H1 (cell line): ENCODE results near the gene TXNRD2. TPM values are rescaled to one million over a fixed set of nuclear protein-coding genes. Genes with fewer than 3 reads are reported as not detected.

Experiments used
- CTCF ChIA-PET: fragments of 300-600 bp; sonication (Branson Sonifier 250); formaldehyde crosslinking; loops from one replicate; lab custom pipeline; 2021; ENCODE audit not compliant: partially characterized antibody; lab: Charles Lee
- POLR2A ChIA-PET: fragments of 300-600 bp; sonication (Branson Sonifier 250); formaldehyde crosslinking; loops from one replicate; lab custom pipeline; 2021; ENCODE audit warnings: inconsistent platforms; ENCODE audit not compliant: partially characterized antibody; lab: Charles Lee
- DNase-seq, 2 experiments: peaks; one replicate each; pipeline versions ENCODE4 v3.0.0 to v3.0.0-alpha.2; 2010 to 2022; ENCODE audit warnings: low spot score in 2 of 2, low read depth in 1 of 2, mixed read lengths in 1 of 2
- FAIRE-seq: peaks from 2 replicates; lab custom pipeline; 2011; peaks lifted over from hg19 to GRCh38; lab: Jason Lieb, UNC
- H2AFZ ChIP-seq: 2 replicates; pipeline ENCODE4 v1.8.1; 2012; ENCODE audit warnings: low read length, inconsistent platforms
- H2AK5ac ChIP-seq: 2 replicates; pipeline ENCODE4 v1.6.1; 2013; ENCODE audit warnings: low read depth, low read length
- H2BK120ac ChIP-seq: replicated peaks from 2 replicates; pipeline ENCODE3; 2013; ENCODE audit warnings: low read depth, low read length, inconsistent platforms
- H2BK12ac ChIP-seq: 2 replicates; pipeline ENCODE4 v1.6.1; 2013; ENCODE audit warnings: low read depth, low read length
- H2BK15ac ChIP-seq: 2 replicates; pipeline ENCODE4 v1.6.1; 2013; ENCODE audit warnings: low read length
- H2BK20ac ChIP-seq: 2 replicates; pipeline ENCODE4 v1.6.1; 2013; ENCODE audit warnings: low read length
- H2BK5ac ChIP-seq: 2 replicates; pipeline ENCODE4 v1.6.1; 2013; ENCODE audit warnings: low read depth, low read length
- H3K14ac ChIP-seq: 2 replicates; pipeline ENCODE4 v1.6.1; 2013; ENCODE audit warnings: inconsistent platforms; ENCODE audit not compliant: insufficient read length
- H3K18ac ChIP-seq: 2 replicates; pipeline ENCODE4 v1.6.1; 2013; ENCODE audit warnings: low read length; ENCODE audit errors: extremely low read depth
- H3K23ac ChIP-seq: 2 replicates; pipeline ENCODE4 v1.6.1; 2013; ENCODE audit warnings: inconsistent platforms; ENCODE audit not compliant: insufficient read length
- H3K23me2 ChIP-seq: 2 replicates; pipeline ENCODE4 v1.6.1; 2013; ENCODE audit warnings: low read depth, low read length
- H3K27ac ChIP-seq: 2 replicates; pipeline ENCODE4 v1.6.1; 2011; ENCODE audit warnings: low read depth, low read length, inconsistent platforms
- H3K27me3 ChIP-seq, 4 experiments: replicated peaks in 1 of 4; 1 replicate in 1 of 4; 2 replicates in 3 of 4; pipeline versions ENCODE4 v1.6.1 to v1.8.1; 2011 to 2013; ENCODE audit warnings: low read length in 3 of 4, mild to moderate bottlenecking in 3 of 4, inconsistent platforms in 2 of 4, mixed read lengths in 2 of 4, moderate library complexity in 1 of 4; ENCODE audit not compliant: control insufficient read depth in 3 of 4, insufficient read depth in 3 of 4; ENCODE audit errors: extremely low read depth in 1 of 4
- H3K36me3 ChIP-seq, 4 experiments: 2 replicates each; pipeline versions ENCODE4 v1.6.1 to v1.8.1; 2011 to 2013; ENCODE audit warnings: mild to moderate bottlenecking in 4 of 4, low read length in 3 of 4, moderate library complexity in 2 of 4, control low read depth in 1 of 4, inconsistent platforms in 1 of 4; ENCODE audit not compliant: insufficient read depth in 4 of 4, control insufficient read depth in 2 of 4
- H3K4ac ChIP-seq: replicated peaks from 2 replicates; pipeline ENCODE3; 2013; ENCODE audit warnings: low read length, low read depth, mixed read lengths, inconsistent platforms; ENCODE audit not compliant: insufficient read length
- H3K4me1 ChIP-seq, 4 experiments: replicated peaks in 1 of 4; 1 replicate in 1 of 4; 2 replicates in 3 of 4; pipeline versions ENCODE4 v1.6.1 to v1.8.1; 2011 to 2013; ENCODE audit warnings: low read length in 3 of 4, inconsistent platforms in 2 of 4, mixed read lengths in 1 of 4; ENCODE audit not compliant: insufficient read depth in 4 of 4, control insufficient read depth in 3 of 4
- H3K4me2 ChIP-seq, 2 experiments: 2 replicates each; pipeline versions ENCODE4 v1.6.1 to v1.8.1; 2011 to 2013; ENCODE audit warnings: low read depth in 2 of 2, low read length in 2 of 2, control low read depth in 1 of 2, inconsistent platforms in 1 of 2, mild to moderate bottlenecking in 1 of 2; ENCODE audit not compliant: insufficient read depth in 1 of 2
- H3K4me3 ChIP-seq, 4 experiments: fragments of 200-600, 300-600 bp in 1 of 4; sonication (generic), shearing (Covaris generic), sonication (Bioruptor Twin) in 1 of 4; 2 replicates each; pipeline versions ENCODE4 v1.5.1 to v1.8.1; 2011 to 2016; ENCODE audit warnings: low read length in 4 of 4, low read depth in 3 of 4, control low read depth in 2 of 4, inconsistent platforms in 2 of 4, mild to moderate bottlenecking in 2 of 4, mixed read lengths in 1 of 4, moderate library complexity in 1 of 4; ENCODE audit not compliant: insufficient read depth in 2 of 4; ENCODE audit errors: extremely low read depth in 1 of 4
- H3K56ac ChIP-seq: replicated peaks from 2 replicates; pipeline ENCODE3; 2013; ENCODE audit warnings: low read depth, mild to moderate bottlenecking, mixed read lengths, low read length, inconsistent platforms; ENCODE audit not compliant: insufficient read length
- H3K79me1 ChIP-seq: 2 replicates; pipeline ENCODE4 v1.6.1; 2013; ENCODE audit warnings: low read depth, low read length, control low read depth
- H3K79me2 ChIP-seq, 2 experiments: 2 replicates each; pipeline versions ENCODE4 v1.6.1 to v1.8.1; 2012 to 2013; ENCODE audit warnings: low read length in 2 of 2, mild to moderate bottlenecking in 2 of 2, inconsistent platforms in 1 of 2; ENCODE audit not compliant: insufficient read depth in 2 of 2, control insufficient read depth in 1 of 2
- H3K9ac ChIP-seq, 4 experiments: replicated peaks in 1 of 4; 1 replicate in 1 of 4; 2 replicates in 3 of 4; pipeline versions ENCODE4 v1.6.1 to v1.8.1; 2011 to 2013; ENCODE audit warnings: low read depth in 3 of 4, low read length in 3 of 4, control low read depth in 2 of 4, mild to moderate bottlenecking in 2 of 4, moderate library complexity in 2 of 4, inconsistent platforms in 1 of 4; ENCODE audit errors: extremely low read depth in 1 of 4
- H3K9me3 ChIP-seq, 2 experiments: 2 replicates each; pipeline versions ENCODE4 v1.6.1 to v1.8.1; 2012 to 2013; ENCODE audit warnings: mild to moderate bottlenecking in 2 of 2, moderate library complexity in 2 of 2, control low read depth in 1 of 2, inconsistent platforms in 1 of 2, low read depth in 1 of 2, low read length in 1 of 2, mixed read lengths in 1 of 2; ENCODE audit not compliant: insufficient read depth in 2 of 2
- H4K20me1 ChIP-seq, 2 experiments: replicated peaks in 1 of 2; 2 replicates each; pipeline versions ENCODE3 to v1.8.1; 2011 to 2013; ENCODE audit warnings: inconsistent platforms in 2 of 2, low read length in 2 of 2, mild to moderate bottlenecking in 1 of 2; ENCODE audit not compliant: insufficient read depth in 2 of 2, control insufficient read depth in 1 of 2
- H4K5ac ChIP-seq: 2 replicates; pipeline ENCODE4 v1.6.1; 2013; ENCODE audit warnings: low read length, low read depth, mixed read lengths, inconsistent platforms; ENCODE audit not compliant: insufficient read length
- H4K8ac ChIP-seq: 2 replicates; pipeline ENCODE4 v1.8.0; 2013; ENCODE audit warnings: mild to moderate bottlenecking, moderate library complexity, low read length, inconsistent platforms; ENCODE audit not compliant: insufficient read depth; ENCODE audit errors: extremely low read depth
- H4K91ac ChIP-seq: replicated peaks from 2 replicates; pipeline ENCODE3; 2013; ENCODE audit warnings: low read length, mixed read lengths, inconsistent platforms; ENCODE audit not compliant: insufficient read length
- ASH2L ChIP-seq: fragments of 200-600, 300-600 bp; sonication (generic); IDR thresholded peaks from one replicate; pipeline ENCODE4 v1.7.1; 2017; ENCODE audit warnings: low read length
- CTCF ChIP-seq, 3 experiments: IDR thresholded peaks; 1 replicate in 2 of 3; 2 replicates in 1 of 3; pipeline versions ENCODE4 v1.5.1 to v1.6.1; 2011; ENCODE audit warnings: low read length in 3 of 3, mild to moderate bottlenecking in 3 of 3, inconsistent platforms in 2 of 3, low read depth in 1 of 3, moderate library complexity in 1 of 3; ENCODE audit not compliant: insufficient read depth in 1 of 3; ENCODE audit errors: control extremely low read depth in 1 of 3
- EP300 ChIP-seq, 2 experiments: IDR thresholded peaks; 1 replicate in 1 of 2; 2 replicates in 1 of 2; pipeline ENCODE4 v1.6.1; 2011 to 2012; ENCODE audit warnings: low read depth in 2 of 2, low read length in 2 of 2, mild to moderate bottlenecking in 2 of 2, borderline replicate concordance in 1 of 2, inconsistent platforms in 1 of 2, moderate library complexity in 1 of 2
- GABPA ChIP-seq: IDR thresholded peaks from 2 replicates; pipeline ENCODE4 v1.6.1; 2011; ENCODE audit warnings: mild to moderate bottlenecking, low read length, moderate library complexity, borderline replicate concordance; ENCODE audit not compliant: insufficient read depth
- KDM5A ChIP-seq: fragments of 200-600 bp; IDR thresholded peaks from 2 replicates; pipeline ENCODE4 v1.7.1; 2012; ENCODE audit warnings: mild to moderate bottlenecking, low read length, inconsistent platforms, mixed read lengths
- POLR2A ChIP-seq, 2 experiments: IDR thresholded peaks; 1 replicate in 1 of 2; 2 replicates in 1 of 2; pipeline ENCODE4 v1.6.1; 2011; ENCODE audit warnings: low read depth in 2 of 2, low read length in 2 of 2, mild to moderate bottlenecking in 2 of 2; ENCODE audit errors: control extremely low read depth in 1 of 2
- SIX5 ChIP-seq: IDR thresholded peaks from 2 replicates; pipeline ENCODE4 v1.6.1; 2011; ENCODE audit warnings: mild to moderate bottlenecking, low read depth, low read length
- SP2 ChIP-seq: IDR thresholded peaks from 2 replicates; pipeline ENCODE4 v1.6.1; 2012; ENCODE audit warnings: mild to moderate bottlenecking, low read length, inconsistent platforms
- USF2 ChIP-seq: IDR thresholded peaks from 2 replicates; pipeline ENCODE4 v1.6.1; 2011; ENCODE audit warnings: low read length, improper control_type of control experiment
- WGBS, 2 experiments: shearing (Covaris generic) in 1 of 2; methylation state at CpG; one replicate each; pipeline versions ENCODE4 v1.1.6 to v1.1.7; 2013 to 2015; ENCODE audit warnings: low lambda C conversion rate in 2 of 2, mixed read lengths in 2 of 2, inconsistent platforms in 1 of 2, low coverage in 1 of 2, missing lambda C conversion rate in 1 of 2; ENCODE audit not compliant: insufficient replicate concordance in 2 of 2, insufficient coverage in 1 of 2, insufficient read length in 1 of 2; ENCODE audit errors: extremely low coverage in 1 of 2, missing lambda C conversion rate in 1 of 2; 5-methylcytosine and 5-hydroxymethylcytosine counted together
- polyA plus RNA-seq, 7 experiments: library from polyadenylated mRNA; depleted of rRNA in 3 of 7; stranded (reverse) in 5 of 7; unstranded in 2 of 7; fragments of >200 nt in 5 of 7; fragments of 200-250 nt in 2 of 7; gene quantifications; 1 replicate in 5 of 7; 2 replicates in 1 of 7; 4 replicates in 1 of 7; pipeline versions ENCODE4 v1.2.1 to v1.2.3, GENCODE V29; 2011 to 2013; ENCODE audit warnings: missing spikeins in 2 of 7, mixed read lengths in 2 of 7
- total RNA-seq: library from RNA; stranded (reverse); fragmentation: NEBNext Ultra II Directional; extraction: Animal tissue kit (Norgen Biotek cat#: 25700); gene quantifications from 2 replicates; pipeline ENCODE4 v1.2.1, GENCODE V29; 2021

Gene TXNRD2
- total and polyA plus RNA-seq, 2 of the 8 experiments (the other 6 are each of a cell fraction or from before 2014, with no cell fraction given), result 14.8 to 21.9 TPM

- peak overlapping the region; percentile 81 for H3K27ac ChIP-seq
- H4K8ac ChIP-seq, result no peak overlapping the region
- no peak overlapping the region for H3K18ac ChIP-seq
- H2AFZ ChIP-seq, result no peak overlapping the region
- peak overlapping the region; percentile 20 to 55; a peak in 2 of 4 replicates for H3K4me2 ChIP-seq
- no peaks in the 10 kb centered on the region for H3K79me1 ChIP-seq
- H3K4me3 ChIP-seq, result no peak overlapping the region; a peak in 1 of 8 replicates
- no peaks in the 10 kb centered on the region; the same call in 1 of the 2 replicates for H3K23me2 ChIP-seq
- no peak overlapping the region for H2BK15ac ChIP-seq
- H2AK5ac ChIP-seq, result no peak overlapping the region
- H2BK12ac ChIP-seq, result no peak overlapping the region
- peak overlapping the region; percentile 86 for H2BK5ac ChIP-seq
- H3K14ac ChIP-seq, result no peak overlapping the region
- no peaks in the 10 kb centered on the region for H3K9me3 ChIP-seq
- H4K91ac ChIP-seq, result no peak overlapping the region
- no peak overlapping the region for H3K56ac ChIP-seq
- no peak overlapping the region for H2BK120ac ChIP-seq
- no peak overlapping the region for H3K4ac ChIP-seq
- H3K27me3 ChIP-seq, result no peaks in the 10 kb centered on the region
- no peaks in the 10 kb centered on the region for H3K79me2 ChIP-seq
- H2BK20ac ChIP-seq, result no peak overlapping the region
- ChIA-PET POLR2A (interaction anchor here (0.8 to 2.6 kb wide), 11 partner anchors 12 to 151 kb away, joined by 3 to 13 read pairs (median 3); partner anchors contain the start of gene DGCR8), CTCF (interaction anchor here (0.7 to 16.2 kb wide), 12 partner anchors 9 to 168 kb away, joined by 3 to 369 read pairs (median 6); partner anchors contain the start of gene TRMT2A)
- no peak overlapping the region for H3K23ac ChIP-seq
- FAIRE-seq (peak; percentile 99), DNase-seq (peak; percentile 86 to 90)
- H4K20me1 ChIP-seq, result peaks cover 11 to 21% of the 10 kb centered on the region in 2 experiments
- H3K9ac ChIP-seq, result no peak overlapping the region
- 64% methylated on average over 11 of the region's 11 CpGs; no CpG with 5 or more reads in 1 of the 2 experiments for WGBS, 2 experiments
- no peak overlapping the region for H4K5ac ChIP-seq
- H3K4me1 ChIP-seq, result peaks cover 3 to 15% (median 13%) of the 10 kb centered on the region in 4 experiments; a peak in 6 of 7 replicates
- H3K36me3 ChIP-seq, result peaks cover 8 to 35% (median 15%) of the 10 kb centered on the region in 4 experiments; a peak in 7 of 8 replicates
- TF ChIP-seq SP2, result no peak
- no peak for TF ChIP-seq USF2
- no peak for TF ChIP-seq POLR2A (IDR thresholded peaks at IDR 0.05; ENCODE audit: control extremely low read depth in 1 of 2, low read depth in 2 of 2, low read length in 2 of 2)
- no peak for TF ChIP-seq EP300 (IDR thresholded peaks at IDR 0.05; ENCODE audit: borderline replicate concordance in 1 of 2, low read depth in 2 of 2, low read length in 2 of 2)
- TF ChIP-seq SIX5, result no peak
- TF ChIP-seq KDM5A, result no peak
- TF ChIP-seq CTCF (IDR thresholded peaks at IDR 0.05; ENCODE audit: control extremely low read depth in 1 of 3, insufficient read depth in 1 of 3, low read depth in 1 of 3, low read length in 3 of 3), result no peak
- TF ChIP-seq ASH2L, result no peak
- TF ChIP-seq GABPA, result no peak
Observed at GRCh38 chr22:19974268-19974861, 32.7 kb upstream of the TXNRD2 start.
